Neural progenitor cell (in vitro differentiated cells): ENCODE results near the gene OXSR1. TPM values are rescaled to one million over a fixed set of nuclear protein-coding genes. Genes with fewer than 3 reads are reported as not detected.
A peak's percentile ranks its signal among the peaks of the same experiment; 100 is the strongest.

ENCODE experiments used
- DNase-seq: peaks from one replicate; pipeline ENCODE4 v3.0.0-alpha.2; 2016; ENCODE audit warnings: low spot score
- H2AFZ ChIP-seq: fragments of 200-600 bp; sonication (generic); replicated peaks from 2 replicates; pipeline ENCODE4 v1.6.1; 2016; ENCODE audit warnings: antibody characterized with exemption
- H3F3A ChIP-seq: fragments of 200-600 bp; sonication (generic); 2 replicates; pipeline ENCODE4 v1.6.1; 2016; ENCODE audit warnings: antibody characterized with exemption, low read depth
- H3K27ac ChIP-seq: fragments of 200-600 bp; sonication (generic); 2 replicates; pipeline ENCODE4 v1.5.1; 2016; ENCODE audit warnings: mild to moderate bottlenecking
- H3K27me3 ChIP-seq: fragments of 200-600 bp; sonication (generic); 2 replicates; pipeline ENCODE4 v1.6.1; 2016; ENCODE audit warnings: mild to moderate bottlenecking, moderate library complexity
- H3K36me3 ChIP-seq: fragments of 200-600 bp; sonication (generic); 2 replicates; pipeline ENCODE4 v1.5.1; 2016
- H3K4me1 ChIP-seq: fragments of 200-600 bp; sonication (generic); 2 replicates; pipeline ENCODE4 v1.6.1; 2016; ENCODE audit warnings: mixed run types
- H3K4me2 ChIP-seq: fragments of 200-600 bp; sonication (generic); 2 replicates; pipeline ENCODE4 v1.6.1; 2016
- H3K4me3 ChIP-seq: fragments of 200-600 bp; sonication (generic); 2 replicates; pipeline ENCODE4 v1.5.1; 2016
- H3K79me2 ChIP-seq: fragments of 200-600 bp; sonication (generic); 2 replicates; pipeline ENCODE4 v1.6.1; 2016; ENCODE audit warnings: low read depth
- H3K9ac ChIP-seq: fragments of 200-600 bp; sonication (generic); 2 replicates; pipeline ENCODE4 v1.6.1; 2016
- H3K9me3 ChIP-seq: fragments of 200-600 bp; sonication (generic); 2 replicates; pipeline ENCODE4 v1.5.1; 2016; ENCODE audit warnings: low read depth
- H4K20me1 ChIP-seq: fragments of 200-600 bp; sonication (generic); 2 replicates; pipeline ENCODE4 v1.6.1; 2016; ENCODE audit warnings: low read depth
- H3K27ac Mint-ChIP-seq: 3 replicates; pipeline ENCODE4 v1.8.0; 2021; ENCODE audit warnings: mixed read lengths
- H3K27me3 Mint-ChIP-seq: 2 replicates; pipeline ENCODE4 v1.8.0; 2022; ENCODE audit warnings: low read depth, mild to moderate bottlenecking, inconsistent platforms, moderate library complexity, mixed read lengths; ENCODE audit not compliant: insufficient read depth
- H3K36me3 Mint-ChIP-seq: 3 replicates; pipeline ENCODE4 v1.8.0; 2021; ENCODE audit warnings: mixed read lengths
- H3K4me1 Mint-ChIP-seq: 3 replicates; pipeline ENCODE4 v1.8.0; 2021; ENCODE audit warnings: mixed read lengths
- H3K4me3 Mint-ChIP-seq: 3 replicates; pipeline ENCODE4 v1.8.0; 2021; ENCODE audit warnings: mild to moderate bottlenecking, moderate library complexity, mixed read lengths
- H3K9me3 Mint-ChIP-seq: 3 replicates; pipeline ENCODE4 v1.8.0; 2020; ENCODE audit warnings: mixed read lengths
- EZH2 ChIP-seq: fragments of 200-600 bp; sonication (generic); IDR thresholded peaks from 2 replicates; pipeline ENCODE4 v1.6.1; 2017; ENCODE audit warnings: antibody characterized with exemption, mild to moderate bottlenecking, moderate library complexity
- EZH2phosphoT487 ChIP-seq: fragments of 200-600 bp; sonication (generic); IDR thresholded peaks from 2 replicates; pipeline ENCODE4 v1.6.1; 2017; ENCODE audit warnings: antibody characterized with exemption
- total RNA-seq: library from RNA; depleted of rRNA; stranded (reverse); fragments of >200 nt; gene quantifications from 2 replicates; pipeline ENCODE4 v1.2.3, GENCODE V29; 2015; ENCODE audit warnings: low replicate concordance
- TF ChIP-seq, protein P1 (sequence below): fragments of 200-600 bp; sonication (generic); IDR thresholded peaks from 2 replicates; pipeline ENCODE4 v1.5.1; 2017; ENCODE audit warnings: antibody characterized with exemption, mild to moderate bottlenecking

Gene OXSR1
- total RNA-seq, 1 donor from 2014 or later = 65.8 TPM

DNA sequence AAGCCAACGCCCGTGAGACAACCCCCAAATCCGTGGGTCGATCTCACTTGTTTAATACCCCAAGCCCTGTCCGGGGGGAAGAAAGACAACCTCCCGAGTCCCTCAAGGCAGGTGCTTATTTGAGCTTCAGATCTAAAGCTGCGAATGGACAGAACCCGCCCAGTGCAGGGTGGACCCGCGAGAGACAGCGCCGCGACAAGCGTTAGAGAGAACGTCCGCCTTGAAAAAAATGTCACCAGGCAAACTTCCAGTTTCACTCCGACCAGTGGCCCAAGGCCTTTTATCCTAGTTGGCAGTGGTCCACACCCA, 740 bp upstream of the OXSR1 start:
- TF ChIP-seq, protein P1, sequence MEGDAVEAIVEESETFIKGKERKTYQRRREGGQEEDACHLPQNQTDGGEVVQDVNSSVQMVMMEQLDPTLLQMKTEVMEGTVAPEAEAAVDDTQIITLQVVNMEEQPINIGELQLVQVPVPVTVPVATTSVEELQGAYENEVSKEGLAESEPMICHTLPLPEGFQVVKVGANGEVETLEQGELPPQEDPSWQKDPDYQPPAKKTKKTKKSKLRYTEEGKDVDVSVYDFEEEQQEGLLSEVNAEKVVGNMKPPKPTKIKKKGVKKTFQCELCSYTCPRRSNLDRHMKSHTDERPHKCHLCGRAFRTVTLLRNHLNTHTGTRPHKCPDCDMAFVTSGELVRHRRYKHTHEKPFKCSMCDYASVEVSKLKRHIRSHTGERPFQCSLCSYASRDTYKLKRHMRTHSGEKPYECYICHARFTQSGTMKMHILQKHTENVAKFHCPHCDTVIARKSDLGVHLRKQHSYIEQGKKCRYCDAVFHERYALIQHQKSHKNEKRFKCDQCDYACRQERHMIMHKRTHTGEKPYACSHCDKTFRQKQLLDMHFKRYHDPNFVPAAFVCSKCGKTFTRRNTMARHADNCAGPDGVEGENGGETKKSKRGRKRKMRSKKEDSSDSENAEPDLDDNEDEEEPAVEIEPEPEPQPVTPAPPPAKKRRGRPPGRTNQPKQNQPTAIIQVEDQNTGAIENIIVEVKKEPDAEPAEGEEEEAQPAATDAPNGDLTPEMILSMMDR = no peak
- no peak for TF ChIP-seq EZH2
- TF ChIP-seq EZH2phosphoT487 = no peak
- Histone ChIP-seq H3K79me2 (peaks cover 40% of the 10 kb centered on the region), H3K27ac (no peak overlapping the region), H3K9me3 (no peaks in the 10 kb centered on the region), H3K4me3 (peak overlapping the region; percentile 96), H2AFZ (peak overlapping the region; percentile 96), H3F3A (peaks cover 47% of the 10 kb centered on the region), H3K27me3 (no peaks in the 10 kb centered on the region), H4K20me1 (peaks cover 32% of the 10 kb centered on the region), H3K4me2 (peak overlapping the region; percentile 79), H3K4me1 (peaks cover 3% of the 10 kb centered on the region), H3K36me3 (no peaks in the 10 kb centered on the region), H3K9ac (no peak overlapping the region)
- DNase-seq = no peak
- H3K9me3 Mint-ChIP-seq = no peaks in the 10 kb centered on the region
- peaks cover 15% of the 10 kb centered on the region for H3K36me3 Mint-ChIP-seq
- peak overlapping the region; percentile 99 for H3K27ac Mint-ChIP-seq
- H3K27me3 Mint-ChIP-seq = peaks cover 14% of the 10 kb centered on the region
- H3K4me3 Mint-ChIP-seq = peak overlapping the region; percentile 99
- peaks cover 22% of the 10 kb centered on the region for H3K4me1 Mint-ChIP-seq

DNA sequence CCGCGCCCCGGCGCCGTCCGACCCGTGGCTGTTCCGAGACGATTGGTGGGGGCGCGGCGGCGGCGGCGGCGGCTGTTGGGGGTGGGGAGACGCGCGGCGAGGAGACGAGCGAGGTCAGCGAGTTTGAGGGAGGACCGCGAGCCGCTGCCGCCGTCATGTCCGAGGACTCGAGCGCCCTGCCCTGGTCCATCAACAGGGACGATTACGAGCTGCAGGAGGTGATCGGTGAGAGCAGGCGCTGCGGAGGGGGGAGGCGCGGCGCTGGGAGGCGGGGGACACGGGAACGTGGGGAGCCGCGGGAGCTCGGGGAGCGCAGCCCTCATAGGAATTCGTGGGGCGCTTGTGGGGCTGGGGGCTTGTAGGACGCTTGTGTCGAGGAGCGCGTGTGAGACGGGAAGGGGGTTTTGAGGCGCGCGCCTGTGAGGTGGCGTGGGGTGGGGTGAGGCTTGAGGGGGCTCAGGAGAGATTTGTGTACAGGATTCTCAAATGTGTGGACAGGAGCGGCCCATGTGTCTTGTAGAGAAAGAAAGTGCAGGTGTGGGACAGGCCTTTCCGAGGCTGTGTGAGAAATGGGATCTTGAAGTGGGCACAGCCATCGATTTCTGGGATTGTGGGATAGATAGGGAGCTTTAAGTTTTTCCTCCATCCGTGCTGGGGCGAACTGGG, 518 bp downstream of the OXSR1 start:
- Mint-ChIP-seq H3K9me3 (no peaks in the 10 kb centered on the region), H3K36me3 (peaks cover 15% of the 10 kb centered on the region), H3K27me3 (peaks cover 10% of the 10 kb centered on the region), H3K4me3 (peak overlapping the region; percentile 99), H3K4me1 (peaks cover 22% of the 10 kb centered on the region), H3K27ac (peak overlapping the region; percentile 98)
- H3K79me2 ChIP-seq = peaks cover 52% of the 10 kb centered on the region
- H3K27ac ChIP-seq = peak overlapping the region; percentile 87
- H3K36me3 ChIP-seq = no peaks in the 10 kb centered on the region
- H3K4me3 ChIP-seq = peak overlapping the region; percentile 96
- H3K9ac ChIP-seq = peak overlapping the region; percentile 67
- peak overlapping the region; percentile 79 for H3K4me2 ChIP-seq
- peaks cover 37% of the 10 kb centered on the region for H3F3A ChIP-seq
- TF ChIP-seq EZH2 = no peak
- no peak for TF ChIP-seq EZH2phosphoT487
- TF ChIP-seq, protein P1 = no peak
- peaks cover 42% of the 10 kb centered on the region for H4K20me1 ChIP-seq
- H2AFZ ChIP-seq = peak overlapping the region; percentile 96
- DNase-seq = no peak
- no peaks in the 10 kb centered on the region for H3K27me3 ChIP-seq
- H3K4me1 ChIP-seq = peaks cover 3% of the 10 kb centered on the region
- H3K9me3 ChIP-seq = no peaks in the 10 kb centered on the region

DNA sequence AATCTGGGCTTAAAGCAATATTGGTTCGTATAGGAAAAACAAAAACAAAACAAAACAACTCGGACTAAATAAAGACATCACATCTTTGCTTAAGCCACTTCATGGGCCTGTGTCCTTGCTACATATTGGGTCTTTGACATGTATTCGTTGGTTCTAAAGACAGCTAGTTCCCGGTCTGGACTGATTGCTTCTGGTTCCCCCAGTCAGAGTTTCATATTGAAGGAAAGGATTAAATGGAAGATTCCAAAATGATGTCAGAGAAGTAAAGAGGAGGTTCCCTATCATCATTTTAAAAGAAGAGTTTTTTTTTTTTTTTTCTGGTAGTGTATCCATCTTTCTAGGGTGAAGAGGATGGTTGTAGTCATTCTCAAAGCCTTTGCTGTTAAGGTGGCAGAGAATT, 2.3 kb downstream of the OXSR1 start:
- H3K4me3 ChIP-seq = peak overlapping the region; percentile 96
- no peaks in the 10 kb centered on the region for H3K9me3 ChIP-seq
- peaks cover 3% of the 10 kb centered on the region for H3K4me1 ChIP-seq
- no peak overlapping the region for H3K27ac ChIP-seq
- H2AFZ ChIP-seq = no peak overlapping the region
- Mint-ChIP-seq H3K36me3 (peaks cover 15% of the 10 kb centered on the region), H3K9me3 (no peaks in the 10 kb centered on the region), H3K27me3 (peaks cover 10% of the 10 kb centered on the region), H3K4me3 (peak overlapping the region; percentile 34), H3K4me1 (peaks cover 22% of the 10 kb centered on the region), H3K27ac (no peak overlapping the region)
- H3F3A ChIP-seq = peaks cover 21% of the 10 kb centered on the region
- DNase-seq = no peak
- H3K4me2 ChIP-seq = peak overlapping the region; percentile 79
- no peak overlapping the region for H3K9ac ChIP-seq
- no peaks in the 10 kb centered on the region for H3K27me3 ChIP-seq
- peaks cover 70% of the 10 kb centered on the region for H3K79me2 ChIP-seq
- peaks cover 58% of the 10 kb centered on the region for H4K20me1 ChIP-seq
- H3K36me3 ChIP-seq = no peaks in the 10 kb centered on the region
- TF ChIP-seq EZH2 (no peak), EZH2phosphoT487 (no peak)
- TF ChIP-seq, protein P1 = no peak
